Activated CD8-positive, alpha-beta T cell treated with anti-CD3 and anti-CD28 coated beads for 36 hours (primary cell): ENCODE results near the gene ABAT. TPM values are rescaled to one million over a fixed set of nuclear protein-coding genes. Genes with fewer than 3 reads are reported as not detected.

Source experiments
- ATAC-seq: fragments of 200-7000 bp; cut with Tn5 transposase; one replicate; pipeline ENCODE4 v1.10.0; 2021; ENCODE audit warnings: mild to moderate bottlenecking, moderate library complexity
- CTCF ChIA-PET: fragments of 350-600 bp; sonication (Branson Sonifier 250); formaldehyde crosslinking; loops from one replicate; lab custom pipeline; 2021; ENCODE audit warnings: antibody characterized with exemption; lab: Charles Lee
- POLR2A ChIA-PET: fragments of 350-600 bp; sonication (Branson Sonifier 250); formaldehyde crosslinking; loops from one replicate; lab custom pipeline; 2021; ENCODE audit warnings: antibody characterized with exemption; lab: Charles Lee
- DNase-seq: peaks from one replicate; pipeline ENCODE4 v3.0.0-alpha.2; 2020
- H3K27ac Mint-ChIP-seq: one replicate; pipeline ENCODE4 v1.8.0; 2021; ENCODE audit warnings: mild to moderate bottlenecking, mixed read lengths
- H3K27me3 Mint-ChIP-seq: one replicate; pipeline ENCODE4 v1.8.0; 2021; ENCODE audit warnings: mixed read lengths
- H3K36me3 Mint-ChIP-seq: one replicate; pipeline ENCODE4 v1.8.0; 2021; ENCODE audit warnings: low read depth, mixed read lengths
- H3K4me1 Mint-ChIP-seq: one replicate; pipeline ENCODE4 v1.8.0; 2021; ENCODE audit warnings: low read depth, mixed read lengths
- H3K4me3 Mint-ChIP-seq: one replicate; pipeline ENCODE4 v1.8.0; 2021; ENCODE audit warnings: mild to moderate bottlenecking, moderate library complexity, mixed read lengths
- H3K9me3 Mint-ChIP-seq: one replicate; pipeline ENCODE4 v1.8.0; 2021; ENCODE audit warnings: mixed read lengths
- intact Hi-C: fragments of 100-400 bp; cut with micrococcal nuclease; formaldehyde crosslinking; loops from one replicate; pipeline ENCODE4 v1.10.0; 2022
- total RNA-seq, 2 experiments: library from RNA; stranded (reverse); gene quantifications; one replicate each; pipeline ENCODE4 v1.2.3, GENCODE V29; 2021
- TF ChIP-seq, protein P1 (sequence below): fragments of 200-600 bp; IDR thresholded peaks from one replicate; pipeline ENCODE4 v1.8.0; 2022; ENCODE audit warnings: antibody characterized with exemption, mild to moderate bottlenecking

ABAT gene
- total RNA-seq: 1 to 10 TPM; 5.1 TPM

DNA sequence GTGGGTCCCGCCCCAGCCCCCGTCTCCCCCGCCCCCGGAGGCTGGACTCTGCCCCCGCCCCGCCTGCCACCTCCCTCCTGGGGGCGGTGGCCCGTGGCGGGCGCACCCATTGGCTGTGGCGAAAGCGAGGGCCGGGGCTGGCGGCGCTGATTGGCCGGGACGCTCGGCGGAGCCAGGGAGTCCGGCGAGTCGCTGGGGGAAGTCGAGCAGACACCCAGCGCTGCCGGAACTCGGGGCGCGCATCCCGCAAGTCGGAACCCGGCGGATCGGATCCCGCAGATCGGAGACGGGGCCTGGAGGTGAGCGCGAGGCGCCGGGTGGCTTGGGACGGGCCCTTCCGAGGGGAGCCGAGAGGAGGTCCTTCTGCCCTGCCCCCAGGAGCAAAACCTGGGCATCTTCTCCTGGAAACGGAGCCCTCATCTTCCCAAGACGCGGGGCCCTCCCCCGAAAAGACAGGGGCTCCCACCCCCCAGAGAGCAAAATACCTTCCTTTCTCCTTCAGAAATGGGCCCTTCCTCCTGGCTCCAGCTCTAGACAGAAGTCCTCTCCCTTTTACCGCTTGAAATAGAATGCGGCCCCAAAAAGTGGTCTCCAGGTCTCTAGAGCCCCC lies at the start of gene ABAT:
Gene ABAT, plus strand, starts transcription at position 205 of the 610 bp plus-strand sequence. CDS start 61,123 bp downstream, outside the sequence.
- ChIA-PET POLR2A (interaction anchor here (0.5 to 1.7 kb wide), 5 partner anchors 10 to 32 kb away, joined by 3 to 4 read pairs (median 3); no protein-coding TSS in a partner anchor), CTCF (interaction anchor here (1.0 to 1.5 kb wide), 2 partner anchors 53 to 107 kb away, joined by 3 to 4 read pairs; partner anchors contain the start of gene METTL22)
- Mint-ChIP-seq H3K27me3 (no peaks in the 10 kb centered on the region), H3K36me3 (peaks cover 3% of the 10 kb centered on the region), H3K4me3 (peak within 1 kb of the TSS; percentile 78), H3K9me3 (peaks cover 1% of the 10 kb centered on the region), H3K27ac (peak within 1 kb of the TSS; percentile 81), H3K4me1 (peaks cover 14% of the 10 kb centered on the region)
- peak; percentile 88 for DNase-seq
- TF ChIP-seq, protein P1, sequence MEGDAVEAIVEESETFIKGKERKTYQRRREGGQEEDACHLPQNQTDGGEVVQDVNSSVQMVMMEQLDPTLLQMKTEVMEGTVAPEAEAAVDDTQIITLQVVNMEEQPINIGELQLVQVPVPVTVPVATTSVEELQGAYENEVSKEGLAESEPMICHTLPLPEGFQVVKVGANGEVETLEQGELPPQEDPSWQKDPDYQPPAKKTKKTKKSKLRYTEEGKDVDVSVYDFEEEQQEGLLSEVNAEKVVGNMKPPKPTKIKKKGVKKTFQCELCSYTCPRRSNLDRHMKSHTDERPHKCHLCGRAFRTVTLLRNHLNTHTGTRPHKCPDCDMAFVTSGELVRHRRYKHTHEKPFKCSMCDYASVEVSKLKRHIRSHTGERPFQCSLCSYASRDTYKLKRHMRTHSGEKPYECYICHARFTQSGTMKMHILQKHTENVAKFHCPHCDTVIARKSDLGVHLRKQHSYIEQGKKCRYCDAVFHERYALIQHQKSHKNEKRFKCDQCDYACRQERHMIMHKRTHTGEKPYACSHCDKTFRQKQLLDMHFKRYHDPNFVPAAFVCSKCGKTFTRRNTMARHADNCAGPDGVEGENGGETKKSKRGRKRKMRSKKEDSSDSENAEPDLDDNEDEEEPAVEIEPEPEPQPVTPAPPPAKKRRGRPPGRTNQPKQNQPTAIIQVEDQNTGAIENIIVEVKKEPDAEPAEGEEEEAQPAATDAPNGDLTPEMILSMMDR: no peak
- ATAC-seq: peak; percentile 93
- intact Hi-C loops: no loop called here

DNA sequence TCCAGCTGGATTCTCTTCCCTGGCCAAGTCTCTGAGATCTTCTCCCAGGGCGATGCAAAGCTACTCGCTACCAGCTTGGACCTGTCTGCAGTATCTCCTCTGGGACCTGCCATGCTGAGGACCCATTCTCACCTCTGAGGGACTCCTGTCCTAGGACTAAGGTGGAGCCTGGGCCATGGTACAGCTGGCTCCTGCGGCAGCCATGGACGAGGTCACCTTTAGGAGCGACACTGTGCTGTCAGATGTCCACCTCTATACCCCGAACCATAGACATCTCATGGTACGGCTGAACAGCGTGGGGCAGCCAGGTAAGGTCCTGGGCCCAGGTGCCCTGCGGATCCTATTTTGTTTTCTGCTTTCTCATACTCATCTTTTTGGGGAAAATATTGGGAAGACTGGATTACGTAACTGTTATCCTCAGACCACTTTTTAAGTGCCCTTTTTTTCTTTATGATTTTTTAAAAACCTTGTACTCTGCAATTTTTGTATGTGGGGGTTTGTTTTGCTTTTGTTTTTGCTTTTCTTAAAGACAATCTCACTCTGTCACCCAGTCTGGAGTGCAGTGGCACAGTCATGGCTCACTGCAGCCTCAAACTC lies 48.8 kb upstream of the ABAT start:
- peaks cover 30% of the 10 kb centered on the region for H3K4me1 Mint-ChIP-seq
- peaks cover 38% of the 10 kb centered on the region for H3K36me3 Mint-ChIP-seq
- DNase-seq (no peak), ATAC-seq (no peak)
- H3K27me3 Mint-ChIP-seq: no peaks in the 10 kb centered on the region
- no peaks in the 10 kb centered on the region for H3K9me3 Mint-ChIP-seq
- POLR2A ChIA-PET: no interaction called here
- intact Hi-C loops: no loop called here
- CTCF ChIA-PET: no interaction called here
- H3K27ac Mint-ChIP-seq: no peak overlapping the region
- TF ChIP-seq, protein P1: no peak
- H3K4me3 Mint-ChIP-seq: no peak overlapping the region

DNA sequence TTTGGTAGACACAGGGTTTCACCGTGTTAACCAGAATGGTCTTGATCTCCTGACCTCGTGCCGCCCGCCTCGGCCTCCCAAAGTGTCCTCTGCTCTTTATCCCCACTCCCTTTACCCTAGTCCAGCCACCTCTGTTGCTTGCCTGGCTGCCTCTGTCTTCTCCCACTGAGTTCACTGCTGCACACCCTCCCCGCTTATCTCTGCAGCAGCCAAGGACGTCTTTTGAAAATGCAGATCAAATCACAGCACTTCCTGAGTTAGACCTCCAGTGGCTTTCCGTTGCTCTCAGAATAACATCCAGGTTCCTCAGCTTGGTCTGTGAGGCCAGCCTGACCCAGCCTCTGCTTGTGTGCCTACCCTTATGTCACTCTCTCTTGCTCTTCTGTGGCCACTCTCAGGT lies 47.5 kb upstream of the ABAT start:
- DNase-seq (no peak), ATAC-seq (no peak)
- no peaks in the 10 kb centered on the region for H3K27me3 Mint-ChIP-seq
- intact Hi-C loops: no loop called here
- H3K27ac Mint-ChIP-seq: no peak overlapping the region
- TF ChIP-seq, protein P1: no peak
- ChIA-PET POLR2A (no interaction called here), CTCF (no interaction called here)
- no peaks in the 10 kb centered on the region for H3K9me3 Mint-ChIP-seq
- peaks cover 23% of the 10 kb centered on the region for H3K4me1 Mint-ChIP-seq
- no peak overlapping the region for H3K4me3 Mint-ChIP-seq
- peaks cover 44% of the 10 kb centered on the region for H3K36me3 Mint-ChIP-seq

DNA sequence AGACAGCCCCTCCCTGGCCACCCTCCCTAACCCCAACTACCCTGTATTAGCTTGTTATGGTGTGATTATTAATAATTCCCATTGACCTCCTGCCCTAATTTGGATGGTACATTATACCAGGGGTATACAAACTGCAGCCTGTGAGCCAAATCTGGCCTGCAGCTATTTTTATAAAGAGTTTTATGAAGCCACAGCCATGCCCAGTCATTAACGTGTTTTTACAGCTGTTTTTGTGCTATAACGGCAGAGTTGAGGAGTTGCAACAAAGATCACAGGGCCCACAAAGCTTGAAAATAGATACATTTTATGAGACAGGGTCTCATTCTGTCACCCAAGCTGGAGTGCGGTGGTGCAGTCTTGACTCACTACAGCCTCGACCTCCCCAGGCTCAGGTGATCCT lies 47.0 kb upstream of the ABAT start:
- CTCF ChIA-PET: no interaction called here
- DNase-seq (no peak), ATAC-seq (no peak)
- Mint-ChIP-seq H3K27me3 (no peaks in the 10 kb centered on the region), H3K36me3 (peaks cover 44% of the 10 kb centered on the region), H3K4me1 (peaks cover 21% of the 10 kb centered on the region), H3K4me3 (no peak overlapping the region), H3K9me3 (no peaks in the 10 kb centered on the region), H3K27ac (no peak overlapping the region)
- POLR2A ChIA-PET: no interaction called here
- intact Hi-C loops: no loop called here
- TF ChIP-seq, protein P1: no peak
